Caco-2 (cell line): Measurements from ENCODE around the gene FAM131A. TPM values are rescaled to one million over a fixed set of nuclear protein-coding genes. Genes with fewer than 3 reads are reported as not detected.

Experiments used
- BruUV-seq: library from RNA; stranded (reverse); fragments of 400-500 nt; replicated peaks from 2 replicates; lab custom pipeline; 2021; lab: Mats Ljungman, UMichigan
- CTCF ChIA-PET: fragments of 300-600 bp; sonication (Branson Sonifier 250); formaldehyde crosslinking; loops from one replicate; lab custom pipeline; 2022; ENCODE audit warnings: antibody characterized with exemption; lab: Charles Lee
- POLR2A ChIA-PET: fragments of 300-600 bp; sonication (Branson Sonifier 250); formaldehyde crosslinking; loops from one replicate; lab custom pipeline; 2022; ENCODE audit warnings: antibody characterized with exemption; lab: Charles Lee
- DNase-seq, 2 experiments: peaks; one replicate each; pipeline versions ENCODE4 v3.0.0 to v3.0.0-alpha.2; 2020 to 2022
- H3K27me3 ChIP-seq: replicated peaks from 2 replicates; pipeline ENCODE4 v1.6.0; 2011; ENCODE audit warnings: low read length; ENCODE audit not compliant: control insufficient read depth, insufficient read depth
- H3K36me3 ChIP-seq: 2 replicates; pipeline ENCODE4 v1.5.1; 2011; ENCODE audit warnings: low read length; ENCODE audit not compliant: control insufficient read depth, insufficient read depth
- H3K4me1 ChIP-seq: fragments of 250-450 bp; sonication (Bioruptor Pico); 2 replicates; pipeline ENCODE4 v1.5.1; 2020; ENCODE audit warnings: mild to moderate bottlenecking
- H3K4me3 ChIP-seq: 2 replicates; pipeline ENCODE4 v1.5.1; 2011; ENCODE audit warnings: low read depth, mild to moderate bottlenecking, control low read depth, low read length
- H3K9me3 ChIP-seq: fragments of 250-450 bp; sonication (Bioruptor Pico); 2 replicates; pipeline ENCODE4 v1.5.1; 2020; ENCODE audit warnings: mild to moderate bottlenecking, moderate library complexity
- H3K27ac Mint-ChIP-seq: one replicate; pipeline ENCODE4 v1.8.0; 2022; ENCODE audit warnings: mixed read lengths; ENCODE audit not compliant: unreplicated experiment
- H3K27me3 Mint-ChIP-seq: one replicate; pipeline ENCODE4 v1.8.0; 2022; ENCODE audit warnings: mixed read lengths; ENCODE audit not compliant: insufficient read depth, unreplicated experiment
- H3K36me3 Mint-ChIP-seq: one replicate; pipeline ENCODE4 v1.8.0; 2022; ENCODE audit warnings: mild to moderate bottlenecking, mixed read lengths; ENCODE audit not compliant: insufficient read depth, unreplicated experiment
- H3K4me1 Mint-ChIP-seq: one replicate; pipeline ENCODE4 v1.8.0; 2022; ENCODE audit warnings: low read depth, mixed read lengths; ENCODE audit not compliant: unreplicated experiment
- H3K4me3 Mint-ChIP-seq: one replicate; pipeline ENCODE4 v1.8.0; 2022; ENCODE audit warnings: mild to moderate bottlenecking, moderate library complexity, mixed read lengths; ENCODE audit not compliant: unreplicated experiment
- H3K9me3 Mint-ChIP-seq: one replicate; pipeline ENCODE4 v1.8.0; 2022; ENCODE audit warnings: mixed read lengths; ENCODE audit not compliant: unreplicated experiment
- intact Hi-C: fragments of 100-400 bp; cut with micrococcal nuclease; formaldehyde crosslinking; loops from one replicate; pipeline ENCODE4 v1.10.0; 2022; ENCODE audit not compliant: unreplicated experiment
- total RNA-seq: library from RNA; stranded (reverse); gene quantifications from 2 replicates; pipeline ENCODE4 v1.2.3, GENCODE V29; 2022
- TF ChIP-seq, protein P1 (sequence below), 2 experiments: fragments of 200-600 bp in 1 of 2; IDR thresholded peaks; 1 replicate in 1 of 2; 2 replicates in 1 of 2; pipeline versions ENCODE4 v1.5.1 to v1.8.0; 2011 to 2022; ENCODE audit warnings: antibody characterized with exemption in 1 of 2, control low read depth in 1 of 2, inconsistent platforms in 1 of 2, low read depth in 1 of 2, low read length in 1 of 2, mild to moderate bottlenecking in 1 of 2, moderate library complexity in 1 of 2; ENCODE audit not compliant: insufficient read depth in 1 of 2, severe bottlenecking in 1 of 2, unreplicated experiment in 1 of 2

FAM131A gene
- total RNA-seq, 1 experiment from 2014 or later, result 6.1 TPM

- BruUV-seq, result no TSS peak
- H3K4me3 ChIP-seq, result no peak overlapping the region
- Mint-ChIP-seq H3K4me1 (no peaks in the 10 kb centered on the region), H3K27me3 (peaks cover 1% of the 10 kb centered on the region), H3K4me3 (no peak overlapping the region), H3K9me3 (no peaks in the 10 kb centered on the region), H3K27ac (no peak overlapping the region), H3K36me3 (no peaks in the 10 kb centered on the region)
- no peaks in the 10 kb centered on the region for H3K27me3 ChIP-seq
- TF ChIP-seq, protein P1, sequence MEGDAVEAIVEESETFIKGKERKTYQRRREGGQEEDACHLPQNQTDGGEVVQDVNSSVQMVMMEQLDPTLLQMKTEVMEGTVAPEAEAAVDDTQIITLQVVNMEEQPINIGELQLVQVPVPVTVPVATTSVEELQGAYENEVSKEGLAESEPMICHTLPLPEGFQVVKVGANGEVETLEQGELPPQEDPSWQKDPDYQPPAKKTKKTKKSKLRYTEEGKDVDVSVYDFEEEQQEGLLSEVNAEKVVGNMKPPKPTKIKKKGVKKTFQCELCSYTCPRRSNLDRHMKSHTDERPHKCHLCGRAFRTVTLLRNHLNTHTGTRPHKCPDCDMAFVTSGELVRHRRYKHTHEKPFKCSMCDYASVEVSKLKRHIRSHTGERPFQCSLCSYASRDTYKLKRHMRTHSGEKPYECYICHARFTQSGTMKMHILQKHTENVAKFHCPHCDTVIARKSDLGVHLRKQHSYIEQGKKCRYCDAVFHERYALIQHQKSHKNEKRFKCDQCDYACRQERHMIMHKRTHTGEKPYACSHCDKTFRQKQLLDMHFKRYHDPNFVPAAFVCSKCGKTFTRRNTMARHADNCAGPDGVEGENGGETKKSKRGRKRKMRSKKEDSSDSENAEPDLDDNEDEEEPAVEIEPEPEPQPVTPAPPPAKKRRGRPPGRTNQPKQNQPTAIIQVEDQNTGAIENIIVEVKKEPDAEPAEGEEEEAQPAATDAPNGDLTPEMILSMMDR (IDR thresholded peaks at IDR 0.05; ENCODE audit: insufficient read depth in 1 of 2, low read depth in 1 of 2, low read length in 1 of 2, severe bottlenecking in 1 of 2, unreplicated experiment in 1 of 2), result no peak
- intact Hi-C loops, result no loop called here
- no peaks in the 10 kb centered on the region for H3K9me3 ChIP-seq
- CTCF ChIA-PET, result no interaction called here
- H3K4me1 ChIP-seq, result no peaks in the 10 kb centered on the region
- DNase-seq, result no peak
- no peaks in the 10 kb centered on the region for H3K36me3 ChIP-seq
- POLR2A ChIA-PET, result no interaction called here
Observed at GRCh38 chr3:184291044-184291737, 46.2 kb upstream of the FAM131A start.

DNA sequence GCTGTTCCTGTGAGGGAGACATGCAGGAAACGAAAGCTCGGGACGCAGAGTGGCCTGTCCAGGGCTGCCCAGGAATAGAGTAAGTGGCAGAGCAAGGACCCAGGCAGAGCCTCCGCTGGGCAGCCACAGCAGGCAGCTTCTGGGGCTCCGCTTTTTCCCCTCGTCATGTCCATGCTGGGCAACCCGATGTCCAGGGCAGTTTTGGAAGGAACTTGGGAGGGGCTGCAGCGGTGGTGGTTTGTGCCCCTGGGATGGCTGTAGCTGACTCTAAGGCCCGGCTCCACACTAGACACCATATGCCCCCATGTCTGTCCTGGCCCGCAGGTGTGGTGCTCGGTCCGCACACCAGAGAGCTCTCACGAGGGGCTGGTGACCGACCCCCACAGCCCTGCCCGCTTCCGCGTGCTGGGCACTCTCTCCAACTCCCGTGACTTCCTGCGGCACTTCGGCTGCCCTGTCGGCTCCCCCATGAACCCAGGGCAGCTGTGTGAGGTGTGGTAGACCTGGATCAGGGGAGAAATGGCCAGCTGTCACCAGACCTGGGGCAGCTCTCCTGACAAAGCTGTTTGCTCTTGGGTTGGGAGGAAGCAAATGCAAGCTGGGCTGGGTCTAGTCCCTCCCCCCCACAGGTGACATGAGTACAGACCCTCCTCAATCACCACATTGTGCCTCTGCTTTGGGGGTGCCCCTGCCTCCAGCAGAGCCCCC lies 45.5 kb upstream of the FAM131A start:
- BruUV-seq, result no TSS peak
- Mint-ChIP-seq H3K4me1 (no peaks in the 10 kb centered on the region), H3K36me3 (no peaks in the 10 kb centered on the region), H3K27me3 (no peaks in the 10 kb centered on the region), H3K27ac (no peak overlapping the region), H3K4me3 (no peak overlapping the region), H3K9me3 (no peaks in the 10 kb centered on the region)
- H3K9me3 ChIP-seq, result no peaks in the 10 kb centered on the region
- intact Hi-C loops, result no loop called here
- CTCF ChIA-PET, result no interaction called here
- DNase-seq, result no peak
- TF ChIP-seq, protein P1 (IDR thresholded peaks at IDR 0.05; ENCODE audit: insufficient read depth in 1 of 2, low read depth in 1 of 2, low read length in 1 of 2, severe bottlenecking in 1 of 2, unreplicated experiment in 1 of 2), result no peak
- POLR2A ChIA-PET, result no interaction called here
- no peaks in the 10 kb centered on the region for H3K4me1 ChIP-seq
- H3K4me3 ChIP-seq, result no peak overlapping the region
- H3K27me3 ChIP-seq, result no peaks in the 10 kb centered on the region
- no peaks in the 10 kb centered on the region for H3K36me3 ChIP-seq

- ChIA-PET POLR2A (no interaction called here), CTCF (interaction anchor here (1.1 kb wide), 1 partner anchor 50 kb away, joined by 3 read pairs; no protein-coding TSS in a partner anchor)
- H3K36me3 ChIP-seq, result no peaks in the 10 kb centered on the region
- Mint-ChIP-seq H3K27ac (no peak overlapping the region), H3K4me1 (no peaks in the 10 kb centered on the region), H3K36me3 (peaks cover 23% of the 10 kb centered on the region), H3K9me3 (no peaks in the 10 kb centered on the region), H3K4me3 (no peak overlapping the region), H3K27me3 (no peaks in the 10 kb centered on the region)
- H3K9me3 ChIP-seq, result no peaks in the 10 kb centered on the region
- no peaks in the 10 kb centered on the region for H3K27me3 ChIP-seq
- peaks cover 6% of the 10 kb centered on the region; the same call in 1 of the 2 replicates for H3K4me1 ChIP-seq
- no peak overlapping the region for H3K4me3 ChIP-seq
- TF ChIP-seq, protein P1 (IDR thresholded peaks at IDR 0.05; ENCODE audit: insufficient read depth in 1 of 2, low read depth in 1 of 2, low read length in 1 of 2, severe bottlenecking in 1 of 2, unreplicated experiment in 1 of 2), result no peak
- BruUV-seq, result no TSS peak
- DNase-seq, result no peak
- intact Hi-C loops, result no loop called here
Observed at GRCh38 chr3:184295771-184296170, 41.6 kb upstream of the FAM131A start.
